Measurements from ENCODE around the gene KIRREL3.
"Not testable (repeated sequence)": the region's sequence is repeated elsewhere in the genome, so short reads cannot be mapped to it uniquely, and the experiment has no call there.

Gene KIRREL3

GRCh38 chr11:126952533-126952932 lies 48.0 kb downstream of the KIRREL3 start:
- not testable (repeated sequence) for DNase-seq (ENCODE audit: low read depth)

GRCh38 chr11:126951465-126951864 lies 49.1 kb downstream of the KIRREL3 start:
- DNase-seq (ENCODE audit: low read depth): no peak

GRCh38 chr11:126949066-126949891 lies 51.3 kb downstream of the KIRREL3 start:
- no peak for DNase-seq (ENCODE audit: low read depth)

GRCh38 chr11:126948563-126948962 lies 52.0 kb downstream of the KIRREL3 start:
- DNase-seq (ENCODE audit: low read depth): no peak

- DNase-seq (ENCODE audit: low read depth): no peak
These were observed 55.3 kb downstream of the KIRREL3 start for GRCh38 chr11:126945319-126945718.

GRCh38 chr11:126943316-126943715 lies 57.3 kb downstream of the KIRREL3 start:
- no peak for DNase-seq (ENCODE audit: low read depth)

- DNase-seq (ENCODE audit: low read depth): no peak
These were observed 58.4 kb downstream of the KIRREL3 start for GRCh38 chr11:126942146-126942545.

- no peak for DNase-seq (ENCODE audit: low read depth)
These were observed 61.0 kb downstream of the KIRREL3 start for GRCh38 chr11:126939552-126939951.

GRCh38 chr11:126938718-126939117 lies 61.9 kb downstream of the KIRREL3 start:
- DNase-seq (ENCODE audit: low read depth): no peak

GRCh38 chr11:126930091-126930841 lies 70.3 kb downstream of the KIRREL3 start:
- no peak for DNase-seq (ENCODE audit: low read depth)

GRCh38 chr11:126929179-126930061 lies 71.2 kb downstream of the KIRREL3 start:
- DNase-seq (ENCODE audit: low read depth): no peak

- no peak for DNase-seq (ENCODE audit: low read depth)
These were observed 72.9 kb downstream of the KIRREL3 start for GRCh38 chr11:126927623-126928022.

- DNase-seq (ENCODE audit: low read depth): no peak
These were observed 74.2 kb downstream of the KIRREL3 start for GRCh38 chr11:126926376-126926791.

GRCh38 chr11:126925321-126926093 lies 75.1 kb downstream of the KIRREL3 start:
- DNase-seq (ENCODE audit: low read depth): no peak

GRCh38 chr11:126924376-126925040 lies 76.1 kb downstream of the KIRREL3 start:
- DNase-seq (ENCODE audit: low read depth): no peak

- DNase-seq (ENCODE audit: low read depth): no peak
These were observed 79.7 kb downstream of the KIRREL3 start for GRCh38 chr11:126920833-126921232.

- DNase-seq (ENCODE audit: low read depth): no peak
These were observed 81.3 kb downstream of the KIRREL3 start for GRCh38 chr11:126919147-126919823.

- no peak for DNase-seq (ENCODE audit: low read depth)
These were observed 82.0 kb downstream of the KIRREL3 start for GRCh38 chr11:126918556-126918955.

- peak; percentile 41 for DNase-seq (ENCODE audit: low read depth)
These were observed 82.9 kb downstream of the KIRREL3 start for GRCh38 chr11:126917531-126918204.

GRCh38 chr11:126915430-126915829 lies 85.1 kb downstream of the KIRREL3 start:
- DNase-seq (ENCODE audit: low read depth): no peak
